Measurements from ENCODE around the gene COL4A2.

GRCh38 chr13:110307767-110308655 lies 927 bp downstream of the COL4A2 start:
- no peak for TF ChIP-seq POLR2A (IDR thresholded peaks at IDR 0.05)
- TF ChIP-seq CTCF (IDR thresholded peaks at IDR 0.05) = no peak

All from ovary (tissue), 3 donors.